ENCODE data around the gene GCNA. TPM values are rescaled to one million over a fixed set of nuclear protein-coding genes. Genes with fewer than 3 reads are reported as not detected.

GCNA gene
- total RNA-seq, 1 experiment from 2014 or later: 0.98 TPM

- TF ChIP-seq ZBTB33 (IDR thresholded peaks at IDR 0.05; ENCODE audit: extremely low read depth, insufficient replicate concordance, low read length) (no peak), FOSL1 (IDR thresholded peaks at IDR 0.05; ENCODE audit: low read depth) (0 out of 2 replicates have a peak, but pooled peaks have one; percentile 5)
Observed at GRCh38 chrX:71532753-71533425, 45.3 kb upstream of the GCNA start, which contains the start of gene OGT (continued).

- intact Hi-C loops (cut with micrococcal nuclease): no loop called here
- DNase-seq (ENCODE audit: low read depth, low spot score) (no peak), ATAC-seq (no peak)
- BruUV-seq (replicated peaks): no TSS peak
- ChIA-PET CTCF (no interaction called here), RAD21 (ENCODE audit: low non-redundant PET in 1 of 2, low total read pairs in 2 of 2, uncharacterized antibody in 2 of 2, unreplicated experiment in 2 of 2) (no interaction called here), POLR2A (interaction anchor here (2.1 to 3.8 kb wide), 2 partner anchors 10 to 167 kb away, joined by 5 to 17 read pairs; partner anchors contain the start of gene TAF1)
- Histone ChIP-seq H3K4me3 (replicated peaks in 1 of 2; ENCODE audit: low read depth in 1 of 2, low read length in 2 of 2) (peak overlapping the region; percentile 86 to 90), H3K9me2 (ENCODE audit: insufficient read depth) (no peaks in the 10 kb centered on the region), H3K79me2 (ENCODE audit: insufficient read depth, low read length) (peaks cover 62% of the 10 kb centered on the region), H3K27ac (ENCODE audit: low read depth, low read length) (peak overlapping the region; percentile 72), H4K20me1 (ENCODE audit: insufficient read depth) (peaks cover 19% of the 10 kb centered on the region), H3K36me3 (ENCODE audit: control insufficient read depth in 1 of 2, insufficient read depth in 2 of 2, low read length in 2 of 2) (peaks cover 0 to 6% of the 10 kb centered on the region in 2 experiments; a peak in 2 of 4 replicates), H3K27me3 (ENCODE audit: insufficient read depth, low read length) (no peaks in the 10 kb centered on the region), H3K9me3 (ENCODE audit: control insufficient read depth in 1 of 2, insufficient read depth in 1 of 2, low read depth in 1 of 2, low read length in 2 of 2) (no peaks in the 10 kb centered on the region), H2AFZ (ENCODE audit: low read depth, low read length, poor library complexity, severe bottlenecking) (no peak overlapping the region), H3K4me2 (ENCODE audit: low read length) (peak overlapping the region; percentile 87), H3K4me1 (ENCODE audit: control insufficient read depth in 1 of 2, insufficient read depth in 2 of 2, low read length in 2 of 2) (peaks cover 0 to 21% of the 10 kb centered on the region in 2 experiments; a peak in 3 of 4 replicates), H3K9ac (ENCODE audit: low read length) (peak overlapping the region; percentile 95)
- no peak for TF ChIP-seq EGR1 (IDR thresholded peaks at IDR 0.05; ENCODE audit: low read depth)
- TF ChIP-seq MAX (IDR thresholded peaks at IDR 0.05): 0 out of 2 replicates have a peak, but pooled peaks have one; percentile 17
- TF ChIP-seq CTCF (IDR thresholded peaks at IDR 0.05 in 2 of 3, conservative IDR thresholded peaks at IDR 0.05 in 1 of 3; ENCODE audit: borderline replicate concordance in 1 of 3, insufficient read depth in 1 of 3, low read depth in 2 of 3, low read length in 2 of 3): no peak
- no peak for TF ChIP-seq EZH2phosphoT487 (IDR thresholded peaks at IDR 0.05; ENCODE audit: borderline replicate concordance)
Observed at GRCh38 chrX:71533516-71533850, 44.8 kb upstream of the GCNA start.

All from HCT116 (cell line).